ENCODE measurements around the gene TWIST1. TPM values are rescaled to one million over a fixed set of nuclear protein-coding genes. Genes with fewer than 3 reads are reported as not detected.

The TWIST1 gene
- total and polyA plus RNA-seq, 12 donors, result 1.8 to 22.1 (median 10.5) TPM

GRCh38 chr7:19094138-19094537, 23.3 kb downstream of the TWIST1 start:
- Histone ChIP-seq H3K36me3 (replicated peaks in 1 of 2) (no peaks in the 10 kb centered on the region), H3K4me3 (no peak overlapping the region), H3K4me1 (replicated peaks in 1 of 2) (no peaks in the 10 kb centered on the region), H3K9me3 (replicated peaks in 1 of 3) (no peaks in the 10 kb centered on the region), H3K27me3 (no peaks in the 10 kb centered on the region), H3K27ac (no peak overlapping the region)
- TF ChIP-seq CTCF (IDR thresholded peaks at IDR 0.05), result no peak
- no peak for TF ChIP-seq POLR2A (IDR thresholded peaks at IDR 0.05)
- intact Hi-C loops (cut with DNase I), result no loop called here
- WGBS, 4 donors, result 74 to 91% (median 87%) methylated on average over 1 of the region's 1 CpG
- no peak for DNase-seq

- Histone ChIP-seq H3K36me3 (replicated peaks in 1 of 2) (no peaks in the 10 kb centered on the region), H3K27me3 (no peaks in the 10 kb centered on the region), H3K4me1 (replicated peaks in 1 of 2) (no peaks in the 10 kb centered on the region), H3K4me3 (no peak overlapping the region), H3K27ac (no peak overlapping the region), H3K9me3 (replicated peaks in 1 of 3) (no peaks in the 10 kb centered on the region)
- TF ChIP-seq POLR2A (IDR thresholded peaks at IDR 0.05), result no peak
- no peak for TF ChIP-seq CTCF (IDR thresholded peaks at IDR 0.05)
- DNase-seq, result no peak
- 74 to 80% (median 78%) methylated on average over 6 of the region's 6 CpGs for WGBS, 4 donors
- intact Hi-C loops (cut with DNase I), result no loop called here
Measured at GRCh38 chr7:19091550-19092200, 25.8 kb downstream of the TWIST1 start.

GRCh38 chr7:19090526-19090925, 26.9 kb downstream of the TWIST1 start:
- no peaks in the 10 kb centered on the region for H3K9me3 ChIP-seq (replicated peaks in 1 of 3)
- no peaks in the 10 kb centered on the region for H3K36me3 ChIP-seq (replicated peaks in 1 of 2)
- intact Hi-C loops (cut with DNase I), result no loop called here
- H3K4me3 ChIP-seq, result no peak overlapping the region
- no peaks in the 10 kb centered on the region for H3K27me3 ChIP-seq
- no peak overlapping the region for H3K27ac ChIP-seq
- TF ChIP-seq POLR2A (IDR thresholded peaks at IDR 0.05), result no peak
- TF ChIP-seq CTCF (IDR thresholded peaks at IDR 0.05), result no peak
- no peaks in the 10 kb centered on the region for H3K4me1 ChIP-seq (replicated peaks in 1 of 2)
- DNase-seq, result no peak
- WGBS, 4 donors, result 81 to 89% (median 85%) methylated on average over 2 of the region's 2 CpGs

GRCh38 chr7:19089797-19090196, 27.6 kb downstream of the TWIST1 start:
- WGBS, 4 donors, result 49 to 72% (median 56%) methylated on average over 3 of the region's 3 CpGs

More at GRCh38 chr7:19089797-19090196, 27.6 kb downstream of the TWIST1 start:
- no peak for DNase-seq
- intact Hi-C loops (cut with DNase I), result no loop called here
- TF ChIP-seq POLR2A (IDR thresholded peaks at IDR 0.05), result no peak
- TF ChIP-seq CTCF (IDR thresholded peaks at IDR 0.05), result no peak
- Histone ChIP-seq H3K4me3 (no peak overlapping the region), H3K27me3 (no peaks in the 10 kb centered on the region), H3K36me3 (replicated peaks in 1 of 2) (no peaks in the 10 kb centered on the region), H3K4me1 (replicated peaks in 1 of 2) (no peaks in the 10 kb centered on the region), H3K27ac (no peak overlapping the region), H3K9me3 (replicated peaks in 1 of 3) (no peaks in the 10 kb centered on the region)
